HepG2 (cell line): Measurements from ENCODE around the gene FBF1. TPM values are rescaled to one million over a fixed set of nuclear protein-coding genes. Genes with fewer than 3 reads are reported as not detected.

ENCODE experiments used
- ADNP ChIP-seq: sonication (generic); formaldehyde crosslinking; IDR thresholded peaks from 2 replicates; pipeline ENCODE4 v1.4.0; 2020; ENCODE audit warnings: missing genetic modification reagents
- AHR ChIP-seq: IDR thresholded peaks from 2 replicates; pipeline ENCODE4 v1.6.1; 2018; ENCODE audit warnings: missing genetic modification reagents, missing compliant biosample characterization
- ATAD3A ChIP-seq: sonication (generic); formaldehyde crosslinking; IDR thresholded peaks from 2 replicates; pipeline ENCODE4 v1.4.0; 2020; ENCODE audit warnings: missing genetic modification reagents
- CCDC6 ChIP-seq: sonication (generic); formaldehyde crosslinking; IDR thresholded peaks from 2 replicates; pipeline ENCODE4 v1.8.1; 2022; ENCODE audit warnings: mild to moderate bottlenecking, missing genetic modification reagents, moderate library complexity
- ETV5 ChIP-seq: IDR thresholded peaks from 2 replicates; pipeline ENCODE4 v1.6.1; 2018; ENCODE audit warnings: missing biosample characterization, missing genetic modification reagents, inconsistent platforms, borderline replicate concordance
- GFI1 ChIP-seq: sonication (generic); formaldehyde crosslinking; IDR thresholded peaks from 2 replicates; pipeline ENCODE4 v1.5.0; 2020; ENCODE audit warnings: missing genetic modification reagents, mild to moderate bottlenecking, borderline replicate concordance
- HOXA5 ChIP-seq: sonication (generic); formaldehyde crosslinking; IDR thresholded peaks from 2 replicates; pipeline ENCODE4 v1.4.0; 2020; ENCODE audit warnings: missing genetic modification reagents
- ISX ChIP-seq: sonication (generic); formaldehyde crosslinking; conservative IDR thresholded peaks from 2 replicates; pipeline ENCODE4 v1.5.0; 2020; ENCODE audit warnings: missing genetic modification reagents
- MBNL3 ChIP-seq: fragments of 250-450 bp; sonication (Bioruptor Pico); conservative IDR thresholded peaks from 2 replicates; pipeline ENCODE4 v1.8.0; 2022; ENCODE audit warnings: mild to moderate bottlenecking, inconsistent platforms
- MYNN ChIP-seq: sonication (generic); formaldehyde crosslinking; IDR thresholded peaks from 2 replicates; pipeline ENCODE4 v1.4.0; 2020; ENCODE audit warnings: mild to moderate bottlenecking, low read depth, missing genetic modification reagents
- MYPOP ChIP-seq: sonication (generic); formaldehyde crosslinking; IDR thresholded peaks from 2 replicates; pipeline ENCODE4 v1.8.1; 2023; ENCODE audit warnings: mild to moderate bottlenecking, moderate library complexity, missing genetic modification reagents
- RBM22 ChIP-seq: fragments of 200-400 bp; formaldehyde crosslinking; optimal IDR thresholded peaks from 2 replicates; pipeline ENCODE3; 2017; ENCODE audit warnings: mild to moderate bottlenecking, low read length, moderate library complexity
- ZNF546 ChIP-seq: sonication (generic); formaldehyde crosslinking; conservative IDR thresholded peaks from 2 replicates; pipeline ENCODE4 v1.8.1; 2023; ENCODE audit warnings: mild to moderate bottlenecking, missing genetic modification reagents
- ZNF570 ChIP-seq: sonication (generic); formaldehyde crosslinking; IDR thresholded peaks from 2 replicates; pipeline ENCODE4 v1.4.0; 2020; ENCODE audit warnings: mild to moderate bottlenecking, missing genetic modification reagents, borderline replicate concordance
- ZNF749 ChIP-seq: sonication (generic); formaldehyde crosslinking; IDR thresholded peaks from 2 replicates; pipeline ENCODE4 v1.8.0; 2022; ENCODE audit warnings: mild to moderate bottlenecking, missing genetic modification reagents, moderate library complexity, borderline replicate concordance
- ZNF839 ChIP-seq: sonication (generic); formaldehyde crosslinking; IDR thresholded peaks from 2 replicates; pipeline ENCODE4 v1.4.0; 2020; ENCODE audit warnings: missing genetic modification reagents, mild to moderate bottlenecking, borderline replicate concordance
- polyA plus RNA-seq, 8 experiments: library from polyadenylated mRNA; depleted of rRNA in 3 of 8; stranded (reverse) in 7 of 8; unstranded in 1 of 8; fragments of >200 nt; fragmentation: Illumina TruSeq in 4 of 8; extraction: Trizol in 4 of 8; gene quantifications; 2 replicates each; pipeline versions ENCODE4 v1.2.1 to v1.2.3, GENCODE V29; 2011 to 2016; ENCODE audit warnings: low read depth in 4 of 8, missing spikeins in 1 of 8, mixed read lengths in 1 of 8; ENCODE audit not compliant: insufficient read depth in 1 of 8
- total RNA-seq, 5 experiments: library from RNA; depleted of rRNA; stranded (reverse); fragments of >200 nt; fragmentation: Illumina TruSeq; extraction: Trizol; gene quantifications; 2 replicates each; pipeline ENCODE4 v1.2.3, GENCODE V29; 2016; ENCODE audit warnings: low read depth in 1 of 5
- TF ChIP-seq, protein P1 (sequence below): sonication (generic); formaldehyde crosslinking; IDR thresholded peaks from 2 replicates; pipeline ENCODE4 v1.5.0; 2020; ENCODE audit warnings: mild to moderate bottlenecking, missing genetic modification reagents, borderline replicate concordance
- TF ChIP-seq, protein P2 (sequence below): sonication (generic); formaldehyde crosslinking; IDR thresholded peaks from 2 replicates; pipeline ENCODE4 v1.4.0; 2020; ENCODE audit warnings: missing genetic modification reagents
- TF ChIP-seq, protein P3 (sequence below): sonication (generic); formaldehyde crosslinking; IDR thresholded peaks from 2 replicates; pipeline ENCODE4 v1.5.1; 2020; ENCODE audit warnings: mild to moderate bottlenecking, moderate library complexity, missing genetic modification reagents
- TF ChIP-seq, protein P4 (sequence below): sonication (generic); formaldehyde crosslinking; conservative IDR thresholded peaks from 2 replicates; pipeline ENCODE4 v1.8.0; 2022; ENCODE audit warnings: mild to moderate bottlenecking, moderate library complexity, missing genetic modification reagents

Gene FBF1
- total and polyA plus RNA-seq, 2 of the 13 experiments (the other 11 are each of a cell fraction or from before 2014, with no cell fraction given): 2.4 to 8.1 TPM

DNA sequence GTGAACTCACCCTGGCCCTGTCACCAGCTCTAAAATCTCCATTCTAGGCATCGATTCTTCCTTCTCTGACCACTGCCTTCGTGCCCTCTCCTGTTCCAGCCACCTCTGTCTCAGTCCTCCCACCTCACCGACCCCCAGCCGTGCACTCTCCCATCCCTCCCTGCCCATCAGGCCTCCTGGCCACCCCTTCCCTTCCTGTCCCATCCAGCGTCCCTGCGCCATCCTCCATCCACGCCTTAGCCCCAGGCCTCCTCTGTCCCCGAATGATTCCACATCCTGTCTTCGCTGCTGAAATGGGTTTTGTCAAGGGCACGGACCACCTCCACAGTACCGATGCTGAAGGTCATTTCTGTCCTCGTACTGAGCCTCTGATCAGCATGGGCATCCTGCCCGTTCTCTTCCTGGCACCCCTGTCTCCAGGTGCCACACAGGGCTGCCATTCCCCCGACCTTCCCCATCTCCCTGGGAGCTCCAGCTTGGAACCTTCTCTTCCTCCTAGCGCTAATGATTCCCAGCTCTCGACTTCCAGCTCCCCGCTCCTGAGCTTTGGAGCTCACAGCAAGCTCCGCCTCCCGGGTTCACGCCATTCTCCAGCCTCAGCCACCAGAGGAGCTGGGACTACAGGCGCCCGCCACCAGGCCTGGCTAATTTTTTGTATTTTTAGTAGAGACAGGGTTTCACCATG, 46.7 kb downstream of the FBF1 start (continued):
- no peak for TF ChIP-seq ZNF749
- TF ChIP-seq, protein P1, sequence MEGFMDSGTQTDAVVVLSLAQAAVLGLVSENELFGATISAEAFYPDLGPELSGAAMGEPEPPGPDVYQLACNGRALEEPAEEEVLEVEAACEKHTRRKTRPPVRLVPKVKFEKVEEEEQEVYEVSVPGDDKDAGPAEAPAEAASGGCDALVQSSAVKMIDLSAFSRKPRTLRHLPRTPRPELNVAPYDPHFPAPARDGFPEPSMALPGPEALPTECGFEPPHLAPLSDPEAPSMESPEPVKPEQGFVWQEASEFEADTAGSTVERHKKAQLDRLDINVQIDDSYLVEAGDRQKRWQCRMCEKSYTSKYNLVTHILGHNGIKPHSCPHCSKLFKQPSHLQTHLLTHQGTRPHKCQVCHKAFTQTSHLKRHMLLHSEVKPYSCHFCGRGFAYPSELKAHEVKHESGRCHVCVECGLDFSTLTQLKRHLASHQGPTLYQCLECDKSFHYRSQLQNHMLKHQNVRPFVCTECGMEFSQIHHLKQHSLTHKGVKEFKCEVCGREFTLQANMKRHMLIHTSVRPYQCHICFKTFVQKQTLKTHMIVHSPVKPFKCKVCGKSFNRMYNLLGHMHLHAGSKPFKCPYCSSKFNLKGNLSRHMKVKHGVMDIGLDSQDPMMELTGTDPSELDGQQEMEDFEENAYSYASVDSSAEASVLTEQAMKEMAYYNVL (CRISPR knock-in tag): peak; percentile 76; the same call in 1 of the 2 replicates
- TF ChIP-seq ZNF839 (CRISPR knock-in tag): no peak
- TF ChIP-seq, protein P2, sequence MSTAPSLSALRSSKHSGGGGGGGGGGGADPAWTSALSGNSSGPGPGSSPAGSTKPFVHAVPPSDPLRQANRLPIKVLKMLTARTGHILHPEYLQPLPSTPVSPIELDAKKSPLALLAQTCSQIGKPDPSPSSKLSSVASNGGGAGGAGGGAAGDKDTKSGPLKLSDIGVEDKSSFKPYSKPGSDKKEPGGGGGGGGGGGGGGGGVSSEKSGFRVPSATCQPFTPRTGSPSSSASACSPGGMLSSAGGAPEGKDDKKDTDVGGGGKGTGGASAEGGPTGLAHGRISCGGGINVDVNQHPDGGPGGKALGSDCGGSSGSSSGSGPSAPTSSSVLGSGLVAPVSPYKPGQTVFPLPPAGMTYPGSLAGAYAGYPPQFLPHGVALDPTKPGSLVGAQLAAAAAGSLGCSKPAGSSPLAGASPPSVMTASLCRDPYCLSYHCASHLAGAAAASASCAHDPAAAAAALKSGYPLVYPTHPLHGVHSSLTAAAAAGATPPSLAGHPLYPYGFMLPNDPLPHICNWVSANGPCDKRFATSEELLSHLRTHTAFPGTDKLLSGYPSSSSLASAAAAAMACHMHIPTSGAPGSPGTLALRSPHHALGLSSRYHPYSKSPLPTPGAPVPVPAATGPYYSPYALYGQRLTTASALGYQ: no peak
- TF ChIP-seq ATAD3A (CRISPR knock-in tag): no peak
- TF ChIP-seq MYPOP: no peak; the same call in 1 of the 2 replicates
- TF ChIP-seq MBNL3: no peak
- TF ChIP-seq GFI1 (CRISPR knock-in tag): no peak
- TF ChIP-seq, protein P3, sequence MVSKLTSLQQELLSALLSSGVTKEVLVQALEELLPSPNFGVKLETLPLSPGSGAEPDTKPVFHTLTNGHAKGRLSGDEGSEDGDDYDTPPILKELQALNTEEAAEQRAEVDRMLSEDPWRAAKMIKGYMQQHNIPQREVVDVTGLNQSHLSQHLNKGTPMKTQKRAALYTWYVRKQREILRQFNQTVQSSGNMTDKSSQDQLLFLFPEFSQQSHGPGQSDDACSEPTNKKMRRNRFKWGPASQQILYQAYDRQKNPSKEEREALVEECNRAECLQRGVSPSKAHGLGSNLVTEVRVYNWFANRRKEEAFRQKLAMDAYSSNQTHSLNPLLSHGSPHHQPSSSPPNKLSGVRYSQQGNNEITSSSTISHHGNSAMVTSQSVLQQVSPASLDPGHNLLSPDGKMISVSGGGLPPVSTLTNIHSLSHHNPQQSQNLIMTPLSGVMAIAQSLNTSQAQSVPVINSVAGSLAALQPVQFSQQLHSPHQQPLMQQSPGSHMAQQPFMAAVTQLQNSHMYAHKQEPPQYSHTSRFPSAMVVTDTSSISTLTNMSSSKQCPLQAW (CRISPR knock-in tag): peak; percentile 43; the same call in 1 of the 2 replicates
- 0 out of 2 replicates have a peak, but pooled peaks have one; percentile 22 for TF ChIP-seq ZNF546 (CRISPR knock-in tag)
- TF ChIP-seq RBM22: no peak
- no peak for TF ChIP-seq MYNN (CRISPR knock-in tag)
- TF ChIP-seq ADNP (CRISPR knock-in tag): no peak
- TF ChIP-seq AHR (CRISPR knock-in tag): peak; percentile 44; the same call in 1 of the 2 replicates
- TF ChIP-seq HOXA5 (CRISPR knock-in tag): 0 out of 2 replicates have a peak, but pooled peaks have one; percentile 37
- TF ChIP-seq ETV5 (CRISPR knock-in tag): 0 out of 2 replicates have a peak, but pooled peaks have one; percentile 21
- TF ChIP-seq ZNF570: no peak
- TF ChIP-seq CCDC6 (CRISPR knock-in tag): 0 out of 2 replicates have a peak, but pooled peaks have one; percentile 41
- no peak for TF ChIP-seq ISX (CRISPR knock-in tag)
- TF ChIP-seq, protein P4, sequence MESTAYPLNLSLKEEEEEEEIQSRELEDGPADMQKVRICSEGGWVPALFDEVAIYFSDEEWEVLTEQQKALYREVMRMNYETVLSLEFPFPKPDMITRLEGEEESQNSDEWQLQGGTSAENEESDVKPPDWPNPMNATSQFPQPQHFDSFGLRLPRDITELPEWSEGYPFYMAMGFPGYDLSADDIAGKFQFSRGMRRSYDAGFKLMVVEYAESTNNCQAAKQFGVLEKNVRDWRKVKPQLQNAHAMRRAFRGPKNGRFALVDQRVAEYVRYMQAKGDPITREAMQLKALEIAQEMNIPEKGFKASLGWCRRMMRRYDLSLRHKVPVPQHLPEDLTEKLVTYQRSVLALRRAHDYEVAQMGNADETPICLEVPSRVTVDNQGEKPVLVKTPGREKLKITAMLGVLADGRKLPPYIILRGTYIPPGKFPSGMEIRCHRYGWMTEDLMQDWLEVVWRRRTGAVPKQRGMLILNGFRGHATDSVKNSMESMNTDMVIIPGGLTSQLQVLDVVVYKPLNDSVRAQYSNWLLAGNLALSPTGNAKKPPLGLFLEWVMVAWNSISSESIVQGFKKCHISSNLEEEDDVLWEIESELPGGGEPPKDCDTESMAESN (CRISPR knock-in tag): no peak
